HepG2 (cell line): ENCODE data around the gene SIRPA. TPM values are rescaled to one million over a fixed set of nuclear protein-coding genes. Genes with fewer than 3 reads are reported as not detected.

Source experiments
- ATAC-seq: fragments of 200-7000 bp; cut with Tn5 transposase; 3 replicates; pipeline ENCODE4 v1.9.1; 2020; ENCODE audit warnings: mild to moderate bottlenecking, moderate library complexity
- BruUV-seq: library from RNA; stranded (reverse); fragments of 400-500 nt; replicated peaks from 2 replicates; lab custom pipeline; 2021; lab: Mats Ljungman, UMichigan
- CTCF ChIA-PET: fragments of 300-600 bp; formaldehyde crosslinking; extraction: SDS; loops from one replicate; lab custom pipeline; 2021; ENCODE audit warnings: low total read pairs, inconsistent platforms, low intra/inter-chr PET ratio; lab: Yijun Ruan, JAX
- POLR2A ChIA-PET: fragments of 350-600 bp; sonication (Branson Sonifier 250); formaldehyde crosslinking; loops from one replicate; lab custom pipeline; 2020; ENCODE audit warnings: antibody characterized with exemption, inconsistent platforms; lab: Yijun Ruan, JAX
- DNase-seq: peaks from one replicate; pipeline ENCODE4 v3.0.0-alpha.2; 2015; ENCODE audit warnings: low spot score
- FAIRE-seq: peaks from 3 replicates; lab custom pipeline; 2011; peaks lifted over from hg19 to GRCh38; lab: Jason Lieb, UNC
- H2AFZ ChIP-seq: one replicate; pipeline ENCODE4 v1.6.1; 2011; ENCODE audit warnings: low read length, inconsistent platforms
- H3K27ac ChIP-seq: fragments of 300-600 bp; 3 replicates; pipeline ENCODE4 v1.8.0; 2011; ENCODE audit warnings: mixed run types, mild to moderate bottlenecking, mixed read lengths, low read length, inconsistent platforms; ENCODE audit not compliant: insufficient read depth; ENCODE audit errors: extremely low read length
- H3K27me3 ChIP-seq, 2 experiments: fragments of 200-600 bp in 1 of 2; 2 replicates in 1 of 2; 3 replicates in 1 of 2; pipeline versions ENCODE4 v1.6.0 to v1.8.0; 2011; ENCODE audit warnings: low read length in 2 of 2, mild to moderate bottlenecking in 2 of 2, moderate library complexity in 2 of 2, inconsistent platforms in 1 of 2; ENCODE audit not compliant: insufficient read depth in 2 of 2, control insufficient read depth in 1 of 2
- H3K36me3 ChIP-seq, 2 experiments: fragments of 200-600 bp in 1 of 2; replicated peaks in 1 of 2; 2 replicates in 1 of 2; 3 replicates in 1 of 2; pipeline versions ENCODE4 v1.5.1 to v1.8.0; 2011; ENCODE audit warnings: low read length in 2 of 2, inconsistent platforms in 1 of 2; ENCODE audit not compliant: insufficient read depth in 2 of 2, control insufficient read depth in 1 of 2
- H3K4me1 ChIP-seq: 2 replicates; pipeline ENCODE4 v1.5.1; 2012; ENCODE audit warnings: low read length, inconsistent platforms; ENCODE audit not compliant: insufficient read depth
- H3K4me2 ChIP-seq: 2 replicates; pipeline ENCODE4 v1.6.0; 2011; ENCODE audit warnings: low read depth, low read length, inconsistent platforms
- H3K4me3 ChIP-seq, 3 experiments: fragments of 200-600 bp in 1 of 3; sonication (generic), shearing (Covaris generic) in 1 of 3; replicated peaks in 1 of 3; 2 replicates each; pipeline ENCODE4 v1.5.1; 2011 to 2016; ENCODE audit warnings: low read length in 3 of 3, inconsistent platforms in 2 of 3, low read depth in 2 of 3, mild to moderate bottlenecking in 2 of 3, control low read depth in 1 of 3, mixed read lengths in 1 of 3; ENCODE audit not compliant: insufficient read depth in 1 of 3
- H3K79me2 ChIP-seq: one replicate; pipeline ENCODE4 v1.6.1; 2011; ENCODE audit warnings: low read length, inconsistent platforms; ENCODE audit not compliant: insufficient read depth
- H3K9ac ChIP-seq: 2 replicates; pipeline ENCODE4 v1.6.0; 2011; ENCODE audit warnings: mild to moderate bottlenecking, low read depth, low read length, inconsistent platforms; ENCODE audit not compliant: insufficient read depth
- H3K9me3 ChIP-seq: 2 replicates; pipeline ENCODE4 v1.5.1; 2012; ENCODE audit warnings: mild to moderate bottlenecking, low read length
- H4K20me1 ChIP-seq: 2 replicates; pipeline ENCODE4 v1.6.0; 2011; ENCODE audit warnings: inconsistent platforms, mild to moderate bottlenecking, low read length, moderate library complexity; ENCODE audit not compliant: insufficient read depth
- ATF7 ChIP-seq, 2 experiments: fragments of 450-650 bp in 1 of 2; sonication (generic) in 1 of 2; formaldehyde crosslinking in 1 of 2; IDR thresholded peaks; 2 replicates each; pipeline versions ENCODE4 v1.4.0 to v1.6.1; 2016 to 2020; ENCODE audit warnings: antibody characterized with exemption in 1 of 2, mild to moderate bottlenecking in 1 of 2, missing genetic modification reagents in 1 of 2
- BHLHE40 ChIP-seq: IDR thresholded peaks from 2 replicates; pipeline ENCODE4 v1.6.1; 2011; ENCODE audit warnings: low read length, improper control_type of control experiment
- CREB1 ChIP-seq, 2 experiments: fragments of 450-650 bp in 1 of 2; IDR thresholded peaks; 2 replicates each; pipeline ENCODE4 v1.6.1; 2016 to 2017; ENCODE audit warnings: control low read depth in 1 of 2, mild to moderate bottlenecking in 1 of 2, missing compliant biosample characterization in 1 of 2, missing genetic modification characterization in 1 of 2
- FOSL2 ChIP-seq: sonication (generic); formaldehyde crosslinking; IDR thresholded peaks from 2 replicates; pipeline ENCODE4 v1.4.0; 2020; ENCODE audit warnings: missing genetic modification reagents
- HMG20A ChIP-seq: IDR thresholded peaks from 2 replicates; pipeline ENCODE4 v1.6.1; 2016; ENCODE audit warnings: borderline replicate concordance
- MTERF4 ChIP-seq: sonication (generic); formaldehyde crosslinking; IDR thresholded peaks from 2 replicates; pipeline ENCODE4 v1.8.0; 2023; ENCODE audit warnings: mild to moderate bottlenecking, missing genetic modification reagents
- PAXIP1 ChIP-seq: sonication (generic); formaldehyde crosslinking; conservative IDR thresholded peaks from 2 replicates; pipeline ENCODE4 v1.4.0; 2020; ENCODE audit warnings: mild to moderate bottlenecking, missing genetic modification reagents, moderate library complexity
- PRDM10 ChIP-seq: sonication (generic); formaldehyde crosslinking; IDR thresholded peaks from 2 replicates; pipeline ENCODE4 v1.4.0; 2020; ENCODE audit warnings: low read depth, missing genetic modification reagents
- RBAK ChIP-seq: sonication (generic); formaldehyde crosslinking; IDR thresholded peaks from 2 replicates; pipeline ENCODE4 v1.5.1; 2020; ENCODE audit warnings: mild to moderate bottlenecking, missing genetic modification reagents
- SKIL ChIP-seq: sonication (generic); formaldehyde crosslinking; IDR thresholded peaks from 2 replicates; pipeline ENCODE4 v1.8.0; 2022; ENCODE audit warnings: missing genetic modification reagents, mild to moderate bottlenecking, moderate library complexity, borderline replicate concordance
- XRCC5 ChIP-seq: fragments of 200-400 bp; formaldehyde crosslinking; optimal IDR thresholded peaks from 2 replicates; pipeline ENCODE3; 2017; ENCODE audit warnings: mild to moderate bottlenecking, low read length
- ZNF878 ChIP-seq: sonication (generic); formaldehyde crosslinking; IDR thresholded peaks from 2 replicates; pipeline ENCODE4 v1.8.1; 2023; ENCODE audit warnings: mild to moderate bottlenecking, missing genetic modification reagents, moderate library complexity
- WGBS: methylation state at CpG from one replicate; pipeline ENCODE4 v1.1.6; 2017; ENCODE audit warnings: low lambda C conversion rate; 5-methylcytosine and 5-hydroxymethylcytosine counted together
- in situ Hi-C: cut with HindIII; loops from 2 replicates; pipeline ENCODE4 v1.10.0; 2017; ENCODE audit warnings: low pct_unique_long_range_greater_than_20kb; ENCODE audit not compliant: extremely low pct_ligation_motif_present
- intact Hi-C: fragments of 100-400 bp; cut with micrococcal nuclease; formaldehyde crosslinking; loops from one replicate; pipeline ENCODE4 v1.10.0; 2022; ENCODE audit not compliant: unreplicated experiment
- polyA plus RNA-seq, 8 experiments: library from polyadenylated mRNA; depleted of rRNA in 3 of 8; stranded (reverse) in 7 of 8; unstranded in 1 of 8; fragments of >200 nt; fragmentation: Illumina TruSeq in 4 of 8; extraction: Trizol in 4 of 8; gene quantifications; 2 replicates each; pipeline versions ENCODE4 v1.2.1 to v1.2.3, GENCODE V29; 2011 to 2016; ENCODE audit warnings: low read depth in 4 of 8, missing spikeins in 1 of 8, mixed read lengths in 1 of 8; ENCODE audit not compliant: insufficient read depth in 1 of 8
- total RNA-seq, 5 experiments: library from RNA; depleted of rRNA; stranded (reverse); fragments of >200 nt; fragmentation: Illumina TruSeq; extraction: Trizol; gene quantifications; 2 replicates each; pipeline ENCODE4 v1.2.3, GENCODE V29; 2016; ENCODE audit warnings: low read depth in 1 of 5

SIRPA gene
- total and polyA plus RNA-seq, 2 of the 13 experiments (the other 11 are each of a cell fraction or from before 2014, with no cell fraction given) = 7.2 to 17.6 TPM

GRCh38 chr20:1862663-1863053 lies 32.5 kb upstream of the SIRPA start (continued):
- TF ChIP-seq PAXIP1 = no peak
- no peak for TF ChIP-seq MTERF4 (CRISPR knock-in tag)

GRCh38 chr20:1863296-1863695 lies 31.9 kb upstream of the SIRPA start:
- no peaks in the 10 kb centered on the region for H3K27me3 ChIP-seq
- no peaks in the 10 kb centered on the region for H4K20me1 ChIP-seq
- ATAC-seq (no peak), DNase-seq (no peak), FAIRE-seq (no peak)
- ChIA-PET CTCF (no interaction called here), POLR2A (interaction anchor here (1.5 kb wide), 1 partner anchor 12 kb away, joined by 3 read pairs; no protein-coding TSS in a partner anchor)
- H3K9ac ChIP-seq = no peak overlapping the region
- BruUV-seq = no TSS peak
- H3K4me3 ChIP-seq = no peak overlapping the region
- peaks cover 32% of the 10 kb centered on the region for H3K4me1 ChIP-seq
- WGBS = 6% methylated on average over 1 of the region's 1 CpG
- H3K9me3 ChIP-seq = no peaks in the 10 kb centered on the region
- H3K4me2 ChIP-seq = no peak overlapping the region
- no peak overlapping the region for H2AFZ ChIP-seq
- no peaks in the 10 kb centered on the region for H3K79me2 ChIP-seq
- H3K27ac ChIP-seq = no peak overlapping the region
- in situ Hi-C loops = no loop called here
- intact Hi-C loops = no loop called here
- no peaks in the 10 kb centered on the region for H3K36me3 ChIP-seq
- TF ChIP-seq RBAK (CRISPR knock-in tag) (no peak), SKIL (CRISPR knock-in tag) (no peak), XRCC5 (peak; percentile 73), ATF7 (IDR thresholded peaks at IDR 0.05) (peak; percentile 47; the same call in 1 of the 2 replicates), ATF7 (CRISPR knock-in tag; IDR thresholded peaks at IDR 0.05) (no peak), CREB1 (IDR thresholded peaks at IDR 0.05) (0 out of 2 replicates have a peak, but pooled peaks have one; percentile 35), CREB1 (CRISPR knock-in tag; IDR thresholded peaks at IDR 0.05) (no peak), FOSL2 (peak; percentile 86), BHLHE40 (peak; percentile 65), PRDM10 (no peak), ZNF878 (CRISPR knock-in tag) (no peak), HMG20A (CRISPR knock-in tag) (no peak)
